ENCODE measurements around the gene MVB12A. TPM values are rescaled to one million over a fixed set of nuclear protein-coding genes. Genes with fewer than 3 reads are reported as not detected.

MVB12A gene
- total and polyA plus RNA-seq, 2 of the 8 experiments (the other 6 are each of a cell fraction or from before 2014, with no cell fraction given): 37.9 to 76.6 TPM

DNA sequence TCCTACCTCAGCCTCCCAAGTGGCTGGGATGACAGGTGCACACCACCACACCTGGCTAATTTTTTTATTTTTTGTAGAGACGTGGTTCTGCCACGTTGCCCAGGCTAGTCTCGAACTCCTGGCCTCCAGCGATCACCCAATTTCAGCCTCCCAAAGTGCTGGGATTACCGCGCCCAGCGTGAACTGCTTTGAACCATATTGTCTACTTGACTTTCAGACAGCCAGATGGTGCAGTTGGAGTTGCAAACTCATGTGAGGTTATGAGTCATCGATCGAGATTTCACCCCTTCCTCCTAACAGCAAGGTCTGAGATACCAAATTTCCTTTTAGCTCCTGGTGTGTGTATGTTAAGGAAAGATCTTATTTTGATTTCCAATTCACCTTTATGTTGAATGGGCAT is 53.2 kb downstream of the MVB12A start:
- H3K79me1 ChIP-seq (ENCODE audit: low read depth, low read length): no peaks in the 10 kb centered on the region
- no peak overlapping the region for H2AK5ac ChIP-seq (ENCODE audit: low read depth, low read length)
- no peak overlapping the region for H2BK20ac ChIP-seq (ENCODE audit: low read length)
- no peak overlapping the region for H2BK120ac ChIP-seq (replicated peaks; ENCODE audit: low read depth, low read length)
- H3K4me2 ChIP-seq (ENCODE audit: insufficient read depth in 1 of 2, low read depth in 2 of 2, low read length in 2 of 2): no peak overlapping the region
- ChIA-PET CTCF (ENCODE audit: partially characterized antibody) (interaction anchor here (1.2 kb wide), 1 partner anchor 79 kb away, joined by 4 read pairs; the partner anchor contains the start of gene CCDC194), POLR2A (ENCODE audit: partially characterized antibody) (no interaction called here)
- 90% methylated on average over 9 of the region's 9 CpGs; no CpG with 5 or more reads in 1 of the 2 experiments for WGBS, 2 experiments (ENCODE audit: extremely low coverage in 1 of 2, insufficient coverage in 1 of 2, insufficient read length in 1 of 2, insufficient replicate concordance in 2 of 2, low coverage in 1 of 2, low lambda C conversion rate in 2 of 2, missing lambda C conversion rate in 1 of 2)
- DNase-seq (ENCODE audit: low read depth in 1 of 2, low spot score in 2 of 2): no peak
- no peaks in the 10 kb centered on the region for H3K36me3 ChIP-seq (ENCODE audit: control insufficient read depth in 2 of 4, insufficient read depth in 4 of 4, low read length in 3 of 4)
- peak overlapping the region; percentile 95; the same call in 1 of the 2 replicates for H2BK15ac ChIP-seq (ENCODE audit: low read length)
- FAIRE-seq: no peak
- no peak overlapping the region for H2AFZ ChIP-seq (ENCODE audit: low read length)
- no peak overlapping the region for H4K5ac ChIP-seq (ENCODE audit: insufficient read length, low read depth, low read length)
- no peaks in the 10 kb centered on the region; a peak in 1 of 4 replicates for H3K79me2 ChIP-seq (ENCODE audit: control insufficient read depth in 1 of 2, insufficient read depth in 2 of 2, low read length in 2 of 2)
- no peaks in the 10 kb centered on the region for H4K20me1 ChIP-seq (replicated peaks in 1 of 2; ENCODE audit: control insufficient read depth in 1 of 2, insufficient read depth in 2 of 2, low read length in 2 of 2)
- peaks cover 0 to 17% (median 8%) of the 10 kb centered on the region in 4 experiments; a peak in 5 of 7 replicates for H3K4me1 ChIP-seq (replicated peaks in 1 of 4; ENCODE audit: control insufficient read depth in 3 of 4, insufficient read depth in 4 of 4, low read length in 3 of 4)
- H4K8ac ChIP-seq (ENCODE audit: extremely low read depth, insufficient read depth, low read length): no peak overlapping the region
- no peak overlapping the region for H3K9ac ChIP-seq (replicated peaks in 1 of 4; ENCODE audit: extremely low read depth in 1 of 4, low read depth in 3 of 4, low read length in 3 of 4)
- H3K27ac ChIP-seq (ENCODE audit: low read depth, low read length): no peak overlapping the region
- no peak overlapping the region for H2BK12ac ChIP-seq (ENCODE audit: low read depth, low read length)
- no peak overlapping the region for H3K4ac ChIP-seq (replicated peaks; ENCODE audit: insufficient read length, low read depth, low read length)
- H3K56ac ChIP-seq (replicated peaks; ENCODE audit: insufficient read length, low read depth, low read length): no peak overlapping the region
- H3K27me3 ChIP-seq (replicated peaks in 1 of 4; ENCODE audit: control insufficient read depth in 3 of 4, extremely low read depth in 1 of 4, insufficient read depth in 3 of 4, low read length in 3 of 4): peaks cover 0 to 11% (median 5%) of the 10 kb centered on the region in 4 experiments; a peak in 3 of 7 replicates
- no peak overlapping the region for H3K14ac ChIP-seq (ENCODE audit: insufficient read length)
- peaks cover 16% of the 10 kb centered on the region; the same call in 1 of the 2 replicates for H3K23me2 ChIP-seq (ENCODE audit: low read depth, low read length)
- no peak overlapping the region for H2BK5ac ChIP-seq (ENCODE audit: low read depth, low read length)
- no peak overlapping the region for H3K23ac ChIP-seq (ENCODE audit: insufficient read length)
- no peak overlapping the region for H3K4me3 ChIP-seq (ENCODE audit: extremely low read depth in 1 of 4, insufficient read depth in 2 of 4, low read depth in 3 of 4, low read length in 4 of 4)
- no peak overlapping the region for H4K91ac ChIP-seq (replicated peaks; ENCODE audit: insufficient read length, low read length)
- no peak overlapping the region for H3K18ac ChIP-seq (ENCODE audit: extremely low read depth, low read length)
- no peaks in the 10 kb centered on the region for H3K9me3 ChIP-seq (ENCODE audit: insufficient read depth in 2 of 2, low read depth in 1 of 2, low read length in 1 of 2)
- TF ChIP-seq, protein P1, sequence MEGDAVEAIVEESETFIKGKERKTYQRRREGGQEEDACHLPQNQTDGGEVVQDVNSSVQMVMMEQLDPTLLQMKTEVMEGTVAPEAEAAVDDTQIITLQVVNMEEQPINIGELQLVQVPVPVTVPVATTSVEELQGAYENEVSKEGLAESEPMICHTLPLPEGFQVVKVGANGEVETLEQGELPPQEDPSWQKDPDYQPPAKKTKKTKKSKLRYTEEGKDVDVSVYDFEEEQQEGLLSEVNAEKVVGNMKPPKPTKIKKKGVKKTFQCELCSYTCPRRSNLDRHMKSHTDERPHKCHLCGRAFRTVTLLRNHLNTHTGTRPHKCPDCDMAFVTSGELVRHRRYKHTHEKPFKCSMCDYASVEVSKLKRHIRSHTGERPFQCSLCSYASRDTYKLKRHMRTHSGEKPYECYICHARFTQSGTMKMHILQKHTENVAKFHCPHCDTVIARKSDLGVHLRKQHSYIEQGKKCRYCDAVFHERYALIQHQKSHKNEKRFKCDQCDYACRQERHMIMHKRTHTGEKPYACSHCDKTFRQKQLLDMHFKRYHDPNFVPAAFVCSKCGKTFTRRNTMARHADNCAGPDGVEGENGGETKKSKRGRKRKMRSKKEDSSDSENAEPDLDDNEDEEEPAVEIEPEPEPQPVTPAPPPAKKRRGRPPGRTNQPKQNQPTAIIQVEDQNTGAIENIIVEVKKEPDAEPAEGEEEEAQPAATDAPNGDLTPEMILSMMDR (IDR thresholded peaks at IDR 0.05; ENCODE audit: control extremely low read depth in 1 of 3, insufficient read depth in 1 of 3, low read depth in 1 of 3, low read length in 3 of 3): no peak
